Suppressor macrophage (primary cell): ENCODE measurements around the gene RBM20.
"Not testable (repeated sequence)": the region's sequence is repeated elsewhere in the genome, so short reads cannot be mapped to it uniquely, and the experiment has no call there.

Source experiments
- DNase-seq, 4 experiments: peaks; one replicate each; pipeline ENCODE4 v3.0.0-alpha.2; 2020 to 2022

Gene RBM20

GRCh38 chr10:110679486-110680272 lies 35.5 kb downstream of the RBM20 start:
- no peak for DNase-seq

DNA sequence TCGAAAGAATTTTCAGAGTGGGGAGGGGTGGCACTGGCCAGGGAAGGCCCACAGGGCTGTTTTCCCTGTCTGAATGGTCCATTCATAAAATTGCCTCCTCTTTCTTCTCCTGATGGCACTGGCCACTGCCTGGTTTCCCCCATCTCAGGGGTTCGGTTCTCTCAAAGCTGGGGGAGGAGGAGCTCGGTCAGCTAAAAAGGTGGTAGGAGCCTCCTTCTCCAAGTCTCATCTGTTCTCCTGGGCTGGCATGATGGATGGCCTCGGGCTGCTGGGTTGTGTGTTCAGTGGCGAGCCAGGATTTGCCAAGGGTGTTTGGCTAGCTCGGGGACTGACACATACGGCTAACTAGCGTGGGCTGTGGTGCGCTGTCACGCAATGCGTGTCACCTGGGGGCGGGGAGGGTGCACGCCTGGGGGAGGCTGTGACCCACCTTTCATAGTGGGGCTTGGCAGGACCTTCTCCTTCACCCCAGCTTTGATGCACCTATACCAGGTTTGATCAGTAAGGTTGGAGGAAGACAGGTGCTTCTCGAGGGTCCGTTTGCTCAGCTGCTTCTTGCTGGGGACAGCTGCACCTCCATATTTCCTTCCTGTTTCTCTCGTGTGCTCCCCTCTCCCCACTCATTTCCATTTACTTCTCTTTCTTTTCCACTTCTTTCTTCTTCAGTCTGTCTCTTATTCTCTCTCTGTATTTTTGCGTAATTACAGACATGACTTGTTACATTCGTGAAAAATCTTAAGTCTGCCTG lies 36.3 kb downstream of the RBM20 start:
- DNase-seq = no peak

DNA sequence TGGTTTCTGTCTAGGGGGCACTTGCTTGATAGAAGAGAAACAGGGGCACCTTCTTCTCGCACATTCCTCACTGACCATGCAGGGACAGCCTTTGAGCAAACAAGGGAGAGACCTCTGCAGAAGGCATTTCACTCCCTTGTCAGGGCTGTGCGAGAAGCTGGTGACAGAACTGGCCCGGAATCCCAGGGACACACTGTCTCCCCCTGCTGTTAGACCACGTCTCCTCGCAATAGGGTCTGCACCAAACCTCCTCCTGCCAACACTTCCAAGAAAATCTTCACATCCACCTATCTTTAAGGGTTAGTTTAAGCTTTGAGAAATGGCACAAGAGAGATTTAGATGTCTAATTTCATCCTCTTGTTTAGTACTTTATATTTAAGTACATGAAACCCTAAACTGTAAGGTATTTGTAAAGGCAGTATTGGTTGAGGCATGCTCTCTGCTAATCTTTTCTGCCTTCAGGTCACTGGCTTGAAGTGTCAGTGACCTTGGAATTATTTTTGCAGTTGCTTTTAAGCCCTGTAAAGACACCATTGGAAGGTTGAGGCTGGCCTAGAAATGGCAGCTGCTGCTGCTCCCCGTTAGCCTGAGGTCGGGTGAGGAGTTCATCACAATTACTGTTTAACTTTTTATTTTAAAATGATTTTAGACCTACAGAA lies 37.0 kb downstream of the RBM20 start:
- DNase-seq = peak; percentile 17 to 59 (median 36)

GRCh38 chr10:110682348-110682747 lies 38.2 kb downstream of the RBM20 start:
- DNase-seq = no peak

GRCh38 chr10:110684800-110685446 lies 40.8 kb downstream of the RBM20 start:
- DNase-seq = no peak

DNA sequence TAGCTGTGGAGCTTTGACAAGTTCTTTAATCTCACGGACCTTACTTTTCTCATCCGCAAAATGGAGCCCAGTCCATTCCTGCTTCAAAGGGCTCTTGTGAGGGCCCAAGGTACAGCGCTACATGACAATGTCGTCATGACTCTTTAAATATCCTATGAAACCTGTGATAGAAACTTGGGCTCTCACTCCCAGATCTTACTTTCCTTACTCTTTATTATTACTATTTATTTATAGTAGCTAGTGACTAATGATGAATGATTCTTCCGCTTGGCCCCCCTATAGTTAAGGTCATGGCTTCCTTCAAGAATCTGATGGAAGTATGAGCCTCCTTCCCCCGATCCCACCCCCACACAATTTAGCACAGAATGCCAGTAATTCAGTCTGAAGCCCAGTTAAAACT lies 41.9 kb downstream of the RBM20 start:
- no peak for DNase-seq

DNA sequence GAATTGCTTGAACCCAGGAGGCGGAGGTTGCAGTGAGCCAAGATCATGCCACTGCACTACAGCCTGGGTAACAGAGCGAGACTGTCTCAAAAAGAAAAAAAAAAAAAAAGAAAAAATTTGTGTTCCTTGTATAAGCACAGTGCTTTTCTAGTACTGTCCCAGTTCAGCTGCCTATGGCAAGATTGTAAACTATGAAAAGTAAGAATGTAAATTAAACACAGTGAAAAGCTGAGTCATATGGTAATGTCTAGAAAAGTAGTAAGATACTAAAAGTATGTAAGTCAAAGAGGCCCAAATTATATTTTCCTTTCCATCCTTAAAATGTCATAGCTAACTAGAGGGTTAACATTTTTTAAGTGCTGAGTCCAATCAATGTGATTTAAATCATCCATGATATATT lies 42.8 kb downstream of the RBM20 start:
- no peak for DNase-seq

- DNase-seq = no peak
These were observed 43.3 kb downstream of the RBM20 start for GRCh38 chr10:110687400-110687799.

DNA sequence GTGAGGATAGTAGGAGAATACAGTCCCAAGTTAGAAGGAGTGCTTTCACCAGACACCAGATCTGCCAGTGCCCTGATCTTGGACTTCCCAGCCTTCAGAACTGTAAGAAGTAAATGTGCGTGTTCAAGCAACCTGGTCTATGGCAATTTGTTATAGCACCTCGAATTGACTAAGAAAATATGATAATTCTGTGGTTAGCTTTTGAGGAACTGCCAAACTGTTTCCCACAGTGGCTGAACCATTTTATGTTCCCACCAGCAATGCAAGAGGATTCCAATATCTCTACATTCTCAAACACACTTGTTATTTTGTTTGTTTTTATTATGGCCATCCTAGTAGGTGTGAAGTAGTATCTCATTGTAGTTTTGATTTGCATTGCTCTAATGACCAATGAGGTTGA lies 47.0 kb downstream of the RBM20 start:
- DNase-seq = peak in 3 of 4 experiments; percentile 8 to 18 (median 14)

GRCh38 chr10:110694263-110694662 lies 50.1 kb downstream of the RBM20 start:
- no peak for DNase-seq

GRCh38 chr10:110694820-110695538 lies 50.8 kb downstream of the RBM20 start:
- no peak for DNase-seq

DNA sequence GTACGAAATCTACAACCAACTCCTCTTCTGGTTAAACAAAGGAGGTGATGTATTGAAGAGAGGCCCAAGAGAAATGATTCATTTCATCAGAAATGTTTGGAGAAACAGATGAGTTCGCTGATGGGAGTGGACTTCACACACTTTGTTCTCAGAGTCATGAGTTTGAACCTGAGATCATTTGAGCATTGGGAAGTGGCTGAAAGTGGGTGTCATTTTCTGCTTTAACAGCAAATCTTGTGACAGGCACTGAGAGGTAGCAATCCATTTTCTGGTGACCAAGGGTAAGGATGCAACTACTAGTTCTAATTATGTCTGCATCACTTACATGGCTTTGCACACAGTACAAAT lies 51.4 kb downstream of the RBM20 start:
- DNase-seq = peak; percentile 62 to 84 (median 71)

- peak in 3 of 4 experiments; percentile 27 to 71 (median 49) for DNase-seq
These were observed 52.3 kb downstream of the RBM20 start for GRCh38 chr10:110696436-110696835.

- no peak for DNase-seq
These were observed 54.2 kb downstream of the RBM20 start for GRCh38 chr10:110698340-110698739.

GRCh38 chr10:110698782-110699201 lies 54.7 kb downstream of the RBM20 start:
- no peak for DNase-seq

- DNase-seq = no peak
These were observed 55.8 kb downstream of the RBM20 start for GRCh38 chr10:110699859-110700468.

DNA sequence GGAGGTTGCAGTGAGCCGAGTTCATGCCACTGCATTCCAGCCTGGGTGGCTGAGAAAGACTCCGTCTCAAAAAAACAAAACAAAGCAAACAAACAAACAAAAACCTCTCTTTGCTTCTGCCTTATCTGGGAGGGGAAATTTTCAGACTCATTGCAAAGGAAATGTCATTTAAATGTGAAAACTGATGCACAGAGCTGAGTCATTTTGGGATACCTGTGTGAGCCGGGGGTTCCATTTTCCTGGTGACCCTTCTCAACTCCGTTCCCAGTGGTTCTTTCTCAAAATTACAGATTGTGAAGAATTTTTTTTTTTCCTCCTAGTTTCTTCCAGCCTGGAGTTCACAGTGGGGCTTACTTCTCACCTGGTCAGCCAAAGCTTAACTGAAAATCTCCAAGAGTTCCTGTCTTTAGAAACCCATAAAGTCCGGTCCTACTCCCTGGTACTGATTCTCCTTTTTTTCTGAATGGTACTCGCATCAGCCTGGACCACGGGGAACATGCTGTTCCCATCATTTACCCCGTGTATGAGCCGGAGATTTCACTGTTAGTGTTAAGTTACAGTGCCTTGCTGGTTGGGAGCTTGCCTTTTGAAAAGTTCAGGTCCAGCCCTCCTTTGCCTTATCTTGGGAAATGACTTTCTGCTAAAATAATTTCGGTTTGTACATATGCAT lies 56.9 kb downstream of the RBM20 start:
- DNase-seq = no peak

- no peak for DNase-seq
These were observed 57.5 kb downstream of the RBM20 start for GRCh38 chr10:110701617-110701971.

DNA sequence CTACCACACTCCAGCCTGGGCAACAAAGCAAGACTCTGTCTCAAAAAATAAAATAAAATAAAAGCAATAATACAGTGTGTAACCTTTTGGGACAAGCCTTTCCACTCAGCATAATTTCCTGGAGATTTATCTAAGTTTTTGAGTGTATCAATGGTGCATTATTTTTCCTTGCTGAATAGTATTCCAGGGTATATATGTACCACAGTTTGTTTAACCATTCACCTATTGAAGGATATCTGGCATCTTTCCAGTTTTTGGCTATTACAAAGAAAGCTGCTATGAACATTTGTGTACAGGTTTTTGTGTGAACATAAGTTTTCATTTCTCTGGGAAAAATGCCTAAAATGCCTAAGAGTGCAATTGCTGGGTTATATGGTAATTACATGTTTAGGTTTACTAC lies 59.9 kb downstream of the RBM20 start:
- DNase-seq = no peak

DNA sequence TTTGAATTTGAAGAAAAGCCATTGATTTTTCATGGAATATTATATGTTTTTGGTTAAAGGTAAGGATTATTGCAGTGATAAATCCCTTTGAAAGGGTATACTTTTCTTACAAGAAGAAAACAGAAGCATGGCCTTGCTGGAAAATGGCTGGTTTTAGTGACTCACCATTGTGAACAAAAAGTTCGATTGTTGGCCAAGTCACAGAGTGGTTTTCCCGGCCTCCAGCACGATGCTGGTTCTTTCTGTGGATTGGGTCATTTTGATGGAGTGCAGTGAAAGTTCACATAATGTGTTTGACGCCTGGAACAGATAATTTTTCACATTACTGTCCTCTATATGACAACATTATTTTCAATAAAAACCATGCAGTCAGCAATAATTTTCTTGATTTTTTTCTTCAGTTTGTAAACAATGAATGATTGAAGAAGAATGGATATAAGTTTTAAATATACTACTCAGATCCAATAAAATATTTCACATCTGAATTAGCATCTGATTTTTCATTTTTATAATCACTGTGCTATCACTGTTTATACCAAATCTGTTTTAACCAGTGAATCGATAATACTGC lies 60.9 kb downstream of the RBM20 start:
- no peak for DNase-seq

DNA sequence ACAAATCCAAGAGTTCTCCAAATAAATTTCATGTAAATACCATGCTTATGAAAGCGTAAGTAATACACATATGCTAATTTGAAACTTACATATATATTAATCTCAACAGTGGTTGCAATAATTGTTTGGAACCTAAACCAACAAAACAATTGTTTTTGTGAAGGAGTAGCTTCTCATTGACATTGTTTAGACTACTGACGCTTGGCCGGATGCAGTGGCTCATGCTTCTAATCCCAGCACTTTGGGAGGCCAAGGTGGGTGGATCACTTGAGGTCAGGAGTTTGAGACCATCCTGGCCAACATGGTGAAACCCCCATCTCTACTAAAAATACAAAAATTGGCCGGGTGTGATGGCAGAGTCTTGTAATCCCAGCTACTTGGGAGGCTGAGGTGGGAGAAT lies 61.5 kb downstream of the RBM20 start:
- DNase-seq = not testable (repeated sequence)
